GM18505 (cell line): ENCODE measurements around the gene BRI3BP.

Experiments used
- ATAC-seq: cut with Tn5 transposase; IDR thresholded peaks from one replicate; pipeline ENCODE4 v1.9.1; 2021; ENCODE audit not compliant: unreplicated experiment
- POLR2A ChIP-seq: IDR thresholded peaks from 4 replicates; pipeline ENCODE4 v1.6.1; 2011; ENCODE audit warnings: borderline replicate concordance; ENCODE audit not compliant: insufficient read depth, insufficient read length; ENCODE audit errors: extremely low read depth

The BRI3BP gene

GRCh38 chr12:125079084-125079483 lies 85.6 kb downstream of the BRI3BP start:
- no peak for TF ChIP-seq POLR2A
- no peak for ATAC-seq

DNA sequence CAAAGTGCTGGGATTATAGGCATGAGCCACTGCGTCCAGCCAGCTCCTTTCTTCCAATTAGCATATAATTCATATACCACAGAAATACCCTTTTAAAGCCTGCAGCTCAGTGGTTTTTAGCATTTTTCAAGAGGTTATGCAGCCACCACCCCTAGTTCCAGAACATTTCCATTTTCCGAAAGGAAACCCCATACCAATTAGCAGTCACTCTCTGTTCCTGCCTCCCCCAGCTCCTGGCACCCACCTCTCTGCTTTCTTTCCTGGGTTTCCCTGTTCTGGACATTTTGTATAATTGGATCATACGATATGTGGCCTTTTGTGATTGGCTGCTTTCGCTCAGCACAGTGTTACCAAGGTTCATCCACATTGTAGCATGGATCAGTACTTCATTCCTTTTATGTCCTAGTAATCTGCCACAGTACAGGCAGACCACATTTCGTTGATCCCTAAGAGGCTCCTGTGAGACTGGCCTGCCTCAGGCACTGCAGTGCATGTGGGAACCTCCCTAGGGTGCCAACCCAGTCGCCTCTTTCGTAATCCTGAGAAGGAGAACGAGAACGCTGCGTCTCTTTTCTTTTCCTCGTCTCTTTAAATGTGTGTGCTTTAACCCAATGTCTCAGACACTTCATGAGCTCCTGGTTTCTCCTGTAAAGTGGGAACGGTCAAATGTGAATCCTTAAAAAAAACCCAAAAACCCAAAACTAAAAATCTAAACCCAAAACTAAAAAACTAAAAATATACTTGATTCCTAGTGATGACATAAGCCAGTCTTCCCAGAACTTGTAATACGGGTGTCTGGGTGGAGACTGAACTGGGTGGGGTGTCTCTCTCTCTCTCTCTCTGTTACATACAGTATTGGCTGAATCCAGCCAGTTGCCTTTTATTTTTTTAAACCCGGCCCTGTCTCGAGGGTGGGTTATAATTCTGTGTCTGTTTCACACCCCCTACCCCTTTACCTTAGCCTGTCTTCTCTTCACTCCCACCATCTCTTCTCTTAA lies 86.5 kb downstream of the BRI3BP start:
- no peak for ATAC-seq
- TF ChIP-seq POLR2A: no peak
